ENCODE results near the gene VLDLR.

DNA sequence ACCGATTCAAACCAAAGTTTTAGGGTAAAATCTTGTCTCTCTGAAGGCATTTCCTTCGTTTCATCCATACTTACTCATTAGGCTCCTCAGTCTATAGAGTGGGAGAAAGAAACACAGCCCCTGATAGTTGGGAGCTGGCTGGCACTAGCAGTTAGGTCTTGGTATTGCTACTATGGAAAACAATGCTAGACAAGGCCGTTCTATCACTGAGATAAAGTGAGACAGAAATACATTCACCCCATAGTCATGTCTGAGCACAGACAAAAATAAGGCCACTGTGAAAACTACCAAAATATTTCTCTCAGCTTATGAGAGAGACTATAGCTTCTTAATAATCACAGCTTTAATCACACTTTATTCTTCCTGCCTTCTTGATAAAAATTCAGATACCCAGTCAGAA is 67.0 kb downstream of the VLDLR start:
- TF ChIP-seq TAF1 (IDR thresholded peaks at IDR 0.05; ENCODE audit: low read depth, low read length) (no peak), POLR2AphosphoS5 (IDR thresholded peaks at IDR 0.05; ENCODE audit: low read depth, low read length) (no peak), POLR2A (IDR thresholded peaks at IDR 0.05; ENCODE audit: low read depth, low read length) (no peak), SPI1 (IDR thresholded peaks at IDR 0.05; ENCODE audit: low read depth, low read length) (no peak), PAX5 (IDR thresholded peaks at IDR 0.05; ENCODE audit: insufficient read depth, low read length, severe bottlenecking) (no peak), POU2F2 (IDR thresholded peaks at IDR 0.05; ENCODE audit: low read depth, low read length) (no peak)

Measured in GM12891 (cell line).